Stomach (tissue), 4 donors: ENCODE measurements around the gene KCTD5.

Source experiments
- POLR2A ChIP-seq, 4 donors: fragments of 450-650 bp; IDR thresholded peaks; one replicate each; pipeline ENCODE4 v1.6.1; 2016; ENCODE audit warnings: antibody characterized with exemption in 4 of 4, control low read depth in 2 of 4, mild to moderate bottlenecking in 1 of 4, moderate library complexity in 1 of 4
- TF ChIP-seq, protein P1 (sequence below), 7 experiments: fragments of 450-650 bp in 4 of 7; fragments of 200-600 bp in 3 of 7; sonication (generic) in 3 of 7; IDR thresholded peaks; one replicate each; pipeline ENCODE4 v1.5.1; 2016 to 2019; ENCODE audit warnings: antibody characterized with exemption in 7 of 7, control low read depth in 2 of 7, mild to moderate bottlenecking in 1 of 7

- TF ChIP-seq, protein P1, sequence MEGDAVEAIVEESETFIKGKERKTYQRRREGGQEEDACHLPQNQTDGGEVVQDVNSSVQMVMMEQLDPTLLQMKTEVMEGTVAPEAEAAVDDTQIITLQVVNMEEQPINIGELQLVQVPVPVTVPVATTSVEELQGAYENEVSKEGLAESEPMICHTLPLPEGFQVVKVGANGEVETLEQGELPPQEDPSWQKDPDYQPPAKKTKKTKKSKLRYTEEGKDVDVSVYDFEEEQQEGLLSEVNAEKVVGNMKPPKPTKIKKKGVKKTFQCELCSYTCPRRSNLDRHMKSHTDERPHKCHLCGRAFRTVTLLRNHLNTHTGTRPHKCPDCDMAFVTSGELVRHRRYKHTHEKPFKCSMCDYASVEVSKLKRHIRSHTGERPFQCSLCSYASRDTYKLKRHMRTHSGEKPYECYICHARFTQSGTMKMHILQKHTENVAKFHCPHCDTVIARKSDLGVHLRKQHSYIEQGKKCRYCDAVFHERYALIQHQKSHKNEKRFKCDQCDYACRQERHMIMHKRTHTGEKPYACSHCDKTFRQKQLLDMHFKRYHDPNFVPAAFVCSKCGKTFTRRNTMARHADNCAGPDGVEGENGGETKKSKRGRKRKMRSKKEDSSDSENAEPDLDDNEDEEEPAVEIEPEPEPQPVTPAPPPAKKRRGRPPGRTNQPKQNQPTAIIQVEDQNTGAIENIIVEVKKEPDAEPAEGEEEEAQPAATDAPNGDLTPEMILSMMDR (IDR thresholded peaks at IDR 0.05), result no peak
- no peak for TF ChIP-seq POLR2A (IDR thresholded peaks at IDR 0.05)
Observed at GRCh38 chr16:2753733-2754020, 71.4 kb downstream of the KCTD5 start.
